Fibroblast of skin of left quadriceps (primary cell): ENCODE results near the gene POFUT1.
"Not testable (repeated sequence)": the region's sequence is repeated elsewhere in the genome, so short reads cannot be mapped to it uniquely, and the experiment has no call there.

Source experiments
- DNase-seq, 2 experiments: peaks; one replicate each; pipeline ENCODE4 v3.0.0-alpha.2; 2013; ENCODE audit warnings: low read depth in 2 of 2

POFUT1 gene

GRCh38 chr20:32189123-32189410 lies 18.6 kb upstream of the POFUT1 start:
- DNase-seq: no peak

- no peak for DNase-seq
Observed at GRCh38 chr20:32189691-32190615, 17.7 kb upstream of the POFUT1 start.

DNA sequence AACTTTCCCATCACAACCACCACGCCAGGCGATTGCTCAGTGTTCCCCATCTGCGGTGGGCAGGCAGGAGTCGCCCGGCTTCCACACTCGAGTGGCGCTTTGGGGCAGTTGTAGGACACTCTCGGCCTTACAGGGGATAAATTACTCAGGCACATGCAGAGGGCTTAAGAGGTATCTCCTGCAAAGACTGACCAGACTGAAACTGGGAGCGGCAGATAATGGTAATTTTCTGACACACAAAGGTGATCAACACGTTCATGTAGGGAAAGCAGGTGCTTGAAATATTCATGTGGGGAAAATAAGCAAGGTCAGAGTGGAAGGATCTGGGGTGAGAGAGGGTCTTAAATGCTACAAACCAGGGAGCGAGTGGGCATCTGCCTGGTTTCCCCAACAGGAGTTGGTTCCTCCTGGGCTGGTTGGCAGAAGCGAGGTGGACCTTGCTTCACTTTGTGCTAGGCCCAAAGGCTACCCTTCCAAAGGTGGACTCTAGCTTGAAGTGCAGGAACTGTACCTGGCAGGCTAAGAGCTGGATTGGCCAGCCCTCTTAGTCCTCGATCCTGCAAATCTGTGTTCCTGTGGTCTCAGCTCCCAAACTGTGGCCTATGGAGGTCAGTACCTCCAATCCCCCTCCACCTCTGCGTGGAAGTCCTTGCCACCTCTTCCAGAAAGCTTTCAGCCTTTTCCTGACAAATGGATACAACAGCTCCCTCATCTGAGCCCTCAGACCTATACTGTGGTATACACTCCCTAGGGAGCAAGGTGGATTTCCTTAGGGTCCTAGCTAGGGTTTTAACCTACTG lies 16.9 kb upstream of the POFUT1 start:
- no peak for DNase-seq

GRCh38 chr20:32191422-32191821 lies 16.3 kb upstream of the POFUT1 start:
- no peak for DNase-seq

GRCh38 chr20:32191873-32192272 lies 15.8 kb upstream of the POFUT1 start:
- DNase-seq: no peak

GRCh38 chr20:32192698-32193097 lies 15.0 kb upstream of the POFUT1 start:
- DNase-seq: no peak

DNA sequence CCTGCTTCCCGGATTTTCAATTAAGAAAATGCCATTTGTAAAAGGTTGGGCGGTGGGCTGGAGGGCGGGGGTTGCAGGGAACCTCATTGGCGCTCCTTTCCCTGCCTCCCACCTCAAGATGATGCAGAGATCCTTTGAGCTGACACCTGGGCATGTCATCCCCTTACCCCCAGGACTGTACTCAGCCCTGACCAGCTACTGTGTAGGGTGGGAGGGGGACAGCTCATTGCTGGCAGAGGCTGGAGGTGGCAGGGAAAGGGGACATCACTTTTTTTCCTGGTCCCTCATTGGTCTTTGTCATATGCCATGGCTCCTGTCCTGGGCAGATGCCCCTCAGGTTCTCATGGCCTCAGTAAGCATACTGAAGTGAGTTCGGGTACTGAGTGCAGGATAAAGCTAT lies 14.3 kb upstream of the POFUT1 start:
- DNase-seq: not testable (repeated sequence)

DNA sequence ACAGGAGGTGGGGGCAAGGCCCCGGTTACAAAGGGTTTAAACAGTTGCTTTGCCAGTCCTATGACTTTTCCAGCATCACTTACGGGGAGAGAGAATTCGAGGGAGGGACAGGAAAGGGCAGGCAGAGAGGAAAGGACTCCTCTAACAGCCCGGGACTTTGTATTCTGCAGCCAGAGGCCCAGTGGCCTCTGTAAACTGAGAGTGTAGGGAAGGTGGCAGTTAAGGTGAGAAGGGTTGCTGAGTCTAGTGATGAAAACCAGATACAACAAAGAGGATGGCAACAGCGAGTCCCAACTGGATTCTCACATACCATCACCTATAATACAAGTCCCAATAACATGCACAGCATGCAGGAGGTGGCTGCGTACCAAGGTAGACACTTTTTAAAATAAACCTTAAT lies 13.7 kb upstream of the POFUT1 start:
- DNase-seq: no peak

GRCh38 chr20:32195581-32195980 lies 12.1 kb upstream of the POFUT1 start:
- DNase-seq: no peak

DNA sequence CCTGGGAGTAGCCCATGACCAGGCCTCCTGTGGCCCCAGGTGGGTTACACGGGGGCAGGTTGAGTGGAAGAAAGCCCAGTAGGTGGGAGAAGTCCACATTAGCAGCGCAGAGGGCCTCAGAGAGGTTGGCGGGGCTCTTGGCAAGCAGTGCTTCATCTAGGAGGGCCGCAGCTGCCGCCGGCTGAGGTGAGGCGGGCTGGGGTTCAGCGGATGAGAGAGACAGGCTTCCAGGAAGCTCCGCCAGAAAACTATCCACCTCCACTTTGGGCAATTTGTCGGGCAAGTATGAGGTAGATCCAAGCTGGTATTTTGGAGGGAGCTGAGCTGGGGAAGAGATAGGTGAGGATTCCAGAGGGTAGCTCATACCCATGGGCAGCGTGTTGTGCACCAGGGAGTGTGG lies 11.1 kb upstream of the POFUT1 start:
- not testable (repeated sequence) for DNase-seq

DNA sequence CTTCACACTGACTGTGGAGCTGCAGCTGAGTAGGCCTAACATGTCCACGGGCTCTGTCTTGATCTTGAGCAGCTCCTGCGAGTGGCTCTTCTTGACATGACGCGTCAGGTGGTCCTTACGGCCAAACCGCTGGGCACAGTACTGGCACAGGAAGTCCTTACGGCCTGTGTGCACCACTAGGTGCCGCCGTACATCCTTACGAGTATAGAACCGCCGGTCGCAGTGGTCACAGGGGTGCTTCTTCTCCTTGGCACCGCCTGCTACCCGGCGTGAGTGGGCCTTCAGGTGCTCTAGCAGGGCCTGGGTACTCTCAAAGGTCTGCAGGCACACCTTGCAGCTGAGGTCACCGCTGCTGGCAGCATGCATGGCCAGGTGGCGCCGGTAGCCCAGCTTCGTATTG lies 10.5 kb upstream of the POFUT1 start:
- not testable (repeated sequence) for DNase-seq

- DNase-seq: no peak
Observed at GRCh38 chr20:32199006-32199405, 8.7 kb upstream of the POFUT1 start.

- no peak for DNase-seq
Observed at GRCh38 chr20:32201296-32201976, 6.2 kb upstream of the POFUT1 start.

- DNase-seq: no peak
Observed at GRCh38 chr20:32201977-32202363, 5.7 kb upstream of the POFUT1 start.

DNA sequence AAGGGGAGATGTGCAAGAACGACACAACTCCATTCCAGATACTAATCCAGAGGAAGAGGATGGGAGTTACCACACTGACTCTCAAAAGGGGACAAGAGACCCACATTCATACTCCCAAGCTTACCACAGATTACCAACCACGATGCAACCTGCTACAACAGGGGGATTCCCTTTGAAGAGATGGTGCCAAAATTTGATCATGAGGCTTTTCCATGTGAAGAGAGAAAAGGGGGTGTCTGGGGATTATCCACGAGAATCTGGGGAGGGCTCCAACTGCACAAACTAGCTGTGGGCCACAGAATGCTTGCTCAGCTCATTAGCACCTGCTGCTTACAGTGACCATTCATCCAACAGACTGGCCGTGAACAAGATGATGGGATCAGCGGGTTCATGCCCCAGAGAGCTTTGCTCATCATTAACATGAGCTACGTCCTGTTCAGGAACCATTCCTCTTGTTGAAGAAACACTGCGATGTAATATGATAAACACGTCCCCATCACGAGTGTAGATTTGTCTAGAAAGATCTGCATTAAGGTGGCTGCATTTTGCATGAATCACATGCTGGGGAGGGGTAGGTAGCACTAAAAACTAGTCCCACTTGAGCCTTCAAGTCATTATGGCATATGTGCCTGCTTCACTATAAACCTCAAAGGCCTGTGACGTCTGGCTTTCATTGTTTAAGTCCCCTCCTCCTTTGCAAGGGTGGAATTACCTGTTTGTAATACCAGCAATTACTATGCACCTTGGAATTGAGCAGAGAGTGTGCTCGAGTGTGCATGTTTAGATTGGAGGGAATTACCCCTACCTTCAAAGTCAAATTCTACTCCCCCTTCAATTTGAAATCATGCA lies 4.1 kb upstream of the POFUT1 start:
- no peak for DNase-seq

- no peak for DNase-seq
Observed at GRCh38 chr20:32204205-32205109, 3.2 kb upstream of the POFUT1 start.

- DNase-seq: no peak
Observed at GRCh38 chr20:32205110-32205842, 2.4 kb upstream of the POFUT1 start.

DNA sequence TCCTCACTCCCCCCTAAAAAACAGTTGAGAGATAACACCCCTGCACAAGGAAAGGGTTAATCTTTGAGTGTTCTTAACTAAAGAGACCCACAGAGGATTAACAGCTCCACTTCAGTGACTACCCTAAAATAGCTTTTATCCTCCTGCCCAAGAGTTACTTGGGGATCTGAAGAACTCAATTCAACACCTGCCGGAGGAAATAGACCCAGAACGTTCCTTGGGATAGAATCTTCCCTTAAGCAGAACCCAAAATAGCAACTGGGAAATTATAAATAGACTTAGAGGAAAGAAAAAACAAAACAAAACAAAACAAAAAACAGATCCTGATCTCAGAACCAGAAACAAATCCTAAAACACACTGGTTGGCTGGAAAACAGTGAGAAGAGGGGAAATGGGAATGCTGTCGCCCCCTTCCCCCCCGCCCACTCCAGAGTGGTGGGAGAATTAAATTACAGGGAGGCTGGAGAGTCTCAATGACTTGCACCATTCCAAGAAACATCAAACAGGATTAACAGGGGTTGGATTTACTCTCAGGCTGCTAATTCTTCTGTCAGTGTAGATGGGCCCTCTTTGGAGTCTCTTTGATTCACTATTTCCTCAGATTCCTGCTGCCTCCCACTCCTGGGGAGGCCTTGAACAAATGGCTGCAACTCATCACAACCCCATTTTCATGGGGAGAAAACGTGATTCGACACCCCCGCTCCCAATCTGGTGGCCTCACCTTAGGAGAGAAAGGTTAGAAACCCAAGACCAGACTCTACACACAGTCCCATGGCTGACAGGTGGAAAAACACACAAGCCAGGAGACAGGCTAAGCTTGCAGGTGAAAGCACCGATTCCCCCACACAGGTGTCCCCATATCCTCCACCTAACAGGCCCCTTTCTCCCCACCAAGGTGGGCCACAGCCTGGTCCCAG lies 1.6 kb upstream of the POFUT1 start:
- no peak for DNase-seq
